K562 (cell line): ENCODE data around the gene WFIKKN2. TPM values are rescaled to one million over a fixed set of nuclear protein-coding genes. Genes with fewer than 3 reads are reported as not detected.

ENCODE experiments used
- CHD2 ChIP-seq: IDR thresholded peaks from 2 replicates; pipeline ENCODE4 v1.6.1; 2011; ENCODE audit warnings: low read depth, low read length
- CHD4 ChIP-seq: fragments of 200-600 bp; sonication (generic); IDR thresholded peaks from 3 replicates; pipeline ENCODE4 v1.6.1; 2012; ENCODE audit warnings: low read depth, mild to moderate bottlenecking, mixed read lengths, low read length, inconsistent platforms; ENCODE audit not compliant: insufficient read depth, insufficient replicate concordance, poor library complexity, severe bottlenecking
- DPF2 ChIP-seq: fragments of 450-650 bp; IDR thresholded peaks from 2 replicates; pipeline ENCODE4 v1.6.1; 2016
- E2F6 ChIP-seq, 2 experiments: IDR thresholded peaks; 2 replicates each; pipeline ENCODE4 v1.6.1; 2011; ENCODE audit warnings: borderline replicate concordance in 1 of 2, control low read depth in 1 of 2, low read depth in 1 of 2, low read length in 1 of 2, mild to moderate bottlenecking in 1 of 2, mixed read lengths in 1 of 2, moderate library complexity in 1 of 2; ENCODE audit not compliant: insufficient read depth in 1 of 2, insufficient read length in 1 of 2, poor library complexity in 1 of 2, severe bottlenecking in 1 of 2; ENCODE audit errors: extremely low read depth in 1 of 2
- FOXA1 ChIP-seq: fragments of 450-650 bp; IDR thresholded peaks from 2 replicates; pipeline ENCODE4 v1.6.1; 2016; ENCODE audit warnings: mild to moderate bottlenecking, borderline replicate concordance
- FOXP4 ChIP-seq: sonication (generic); formaldehyde crosslinking; IDR thresholded peaks from 2 replicates; pipeline ENCODE4 v1.8.0; 2022; ENCODE audit warnings: mild to moderate bottlenecking, missing genetic modification reagents, borderline replicate concordance
- LEF1 ChIP-seq: fragments of 450-650 bp; IDR thresholded peaks from 2 replicates; pipeline ENCODE4 v1.6.1; 2016; ENCODE audit warnings: mild to moderate bottlenecking
- MTA2 ChIP-seq: fragments of 450-650 bp; IDR thresholded peaks from 2 replicates; pipeline ENCODE4 v1.6.1; 2016; ENCODE audit warnings: low read depth
- NFIC ChIP-seq: fragments of 450-650 bp; IDR thresholded peaks from 2 replicates; pipeline ENCODE4 v1.6.1; 2017; ENCODE audit warnings: mild to moderate bottlenecking, inconsistent platforms
- POLR2B ChIP-seq: fragments of 450-650 bp; IDR thresholded peaks from 2 replicates; pipeline ENCODE4 v1.6.1; 2018; ENCODE audit warnings: low read depth; ENCODE audit not compliant: partially characterized antibody
- TAF7 ChIP-seq: fragments of 450-650 bp; IDR thresholded peaks from 2 replicates; pipeline ENCODE4 v1.6.1; 2016; ENCODE audit warnings: missing genetic modification characterization, missing compliant biosample characterization
- TCF7L2 ChIP-seq: fragments of 150-350 bp; IDR thresholded peaks from 2 replicates; pipeline ENCODE4 v1.6.1; 2016; ENCODE audit warnings: low read depth, mild to moderate bottlenecking, low read length, moderate library complexity
- THAP12 ChIP-seq: fragments of 250-450 bp; sonication (Bioruptor Pico); IDR thresholded peaks from 2 replicates; pipeline ENCODE4 v1.9.0; 2021; ENCODE audit warnings: mild to moderate bottlenecking, inconsistent platforms
- THRAP3 ChIP-seq: fragments of 450-650 bp; IDR thresholded peaks from 2 replicates; pipeline ENCODE4 v1.6.1; 2016; ENCODE audit warnings: mild to moderate bottlenecking, inconsistent platforms, borderline replicate concordance
- ZBTB12 ChIP-seq: fragments of 250-450 bp; sonication (Bioruptor Pico); IDR thresholded peaks from 2 replicates; pipeline ENCODE4 v1.4.0; 2020
- polyA plus RNA-seq, 8 experiments: library from polyadenylated mRNA; depleted of rRNA in 4 of 8; stranded (reverse) in 5 of 8; unstranded in 3 of 8; fragments of >200 nt; fragmentation: Nextera tagmentation in 2 of 8; fragmentation: Illumina TruSeq in 1 of 8; extraction: Ambion mirVana in 2 of 8; extraction: Trizol in 1 of 8; gene quantifications; 2 replicates each; pipeline versions ENCODE4 v1.2.1 to v1.2.3, GENCODE V29; 2011 to 2014; ENCODE audit warnings: inconsistent platforms in 1 of 8, missing spikeins in 1 of 8
- total RNA-seq, 7 experiments: library from RNA; depleted of rRNA in 6 of 7; stranded (reverse); fragments of >200 nt in 6 of 7; fragmentation: Illumina TruSeq in 2 of 7; extraction: Trizol in 2 of 7; gene quantifications; 2 replicates each; pipeline versions ENCODE4 v1.2.1 to v1.2.3, GENCODE V29; 2011 to 2021; ENCODE audit warnings: low replicate concordance in 1 of 7

The WFIKKN2 gene
- total and polyA plus RNA-seq, 9 of the 15 experiments (the other 6 are each of a cell fraction or from before 2014, with no cell fraction given): 0.07 TPM; not detected in 8

- TF ChIP-seq E2F6 (IDR thresholded peaks at IDR 0.05; ENCODE audit: borderline replicate concordance in 1 of 2, extremely low read depth in 1 of 2, insufficient read depth in 1 of 2, insufficient read length in 1 of 2, low read depth in 1 of 2, low read length in 1 of 2, poor library complexity in 1 of 2, severe bottlenecking in 1 of 2) (peak in 1 of 2 experiments; percentile 29), THRAP3 (no peak), CHD2 (no peak), FOXP4 (no peak), FOXA1 (no peak), CHD4 (no peak), DPF2 (no peak), THAP12 (no peak), TCF7L2 (no peak), NFIC (no peak), ZBTB12 (CRISPR knock-in tag) (no peak), MTA2 (no peak), TAF7 (tag) (no peak), POLR2B (no peak), LEF1 (no peak)
Measured at GRCh38 chr17:50816771-50817751, 18.3 kb upstream of the WFIKKN2 start (continued).
